HepG2 (cell line): Measurements from ENCODE around the gene ZNRD2. TPM values are rescaled to one million over a fixed set of nuclear protein-coding genes. Genes with fewer than 3 reads are reported as not detected.
A peak's percentile ranks its signal among the peaks of the same experiment; 100 is the strongest.

Source experiments
- AHR ChIP-seq: IDR thresholded peaks from 2 replicates; pipeline ENCODE4 v1.6.1; 2018; ENCODE audit warnings: missing genetic modification reagents, missing compliant biosample characterization
- BRCA1 ChIP-seq: sonication (generic); formaldehyde crosslinking; IDR thresholded peaks from 2 replicates; pipeline ENCODE4 v1.4.0; 2020; ENCODE audit warnings: missing genetic modification reagents
- DMAP1 ChIP-seq: IDR thresholded peaks from 2 replicates; pipeline ENCODE4 v1.6.1; 2016
- HHEX ChIP-seq: IDR thresholded peaks from 2 replicates; pipeline ENCODE4 v1.6.1; 2016; ENCODE audit warnings: control low read depth
- HNRNPH1 ChIP-seq: fragments of 200-400 bp; formaldehyde crosslinking; optimal IDR thresholded peaks from 2 replicates; pipeline ENCODE3; 2017; ENCODE audit warnings: mild to moderate bottlenecking, low read depth, low read length
- NCOA2 ChIP-seq: sonication (generic); formaldehyde crosslinking; IDR thresholded peaks from 2 replicates; pipeline ENCODE4 v1.8.0; 2022; ENCODE audit warnings: inconsistent platforms
- RFXAP ChIP-seq: sonication (generic); formaldehyde crosslinking; IDR thresholded peaks from 2 replicates; pipeline ENCODE4 v1.4.0; 2020; ENCODE audit warnings: missing genetic modification reagents, borderline replicate concordance
- SATB2 ChIP-seq: sonication (generic); formaldehyde crosslinking; IDR thresholded peaks from 2 replicates; pipeline ENCODE4 v1.5.0; 2020; ENCODE audit warnings: missing genetic modification reagents
- TEAD3 ChIP-seq: optimal IDR thresholded peaks from 2 replicates; pipeline ENCODE3; 2016; ENCODE audit warnings: borderline replicate concordance
- UBTF ChIP-seq: sonication (generic); formaldehyde crosslinking; IDR thresholded peaks from 2 replicates; pipeline ENCODE4 v1.4.0; 2020; ENCODE audit warnings: mild to moderate bottlenecking, missing genetic modification reagents
- ZNF557 ChIP-seq: sonication (generic); formaldehyde crosslinking; IDR thresholded peaks from 2 replicates; pipeline ENCODE4 v1.4.0; 2020; ENCODE audit warnings: missing genetic modification reagents
- ZNF569 ChIP-seq: sonication (generic); formaldehyde crosslinking; IDR thresholded peaks from 2 replicates; pipeline ENCODE4 v1.5.0; 2020; ENCODE audit warnings: mild to moderate bottlenecking, missing genetic modification reagents, moderate library complexity, borderline replicate concordance
- ZNF766 ChIP-seq: sonication (generic); formaldehyde crosslinking; IDR thresholded peaks from 2 replicates; pipeline ENCODE4 v1.5.0; 2020; ENCODE audit warnings: missing genetic modification reagents, borderline replicate concordance
- ZNF878 ChIP-seq: sonication (generic); formaldehyde crosslinking; IDR thresholded peaks from 2 replicates; pipeline ENCODE4 v1.8.1; 2023; ENCODE audit warnings: mild to moderate bottlenecking, missing genetic modification reagents, moderate library complexity
- polyA plus RNA-seq, 8 experiments: library from polyadenylated mRNA; depleted of rRNA in 3 of 8; stranded (reverse) in 7 of 8; unstranded in 1 of 8; fragments of >200 nt; fragmentation: Illumina TruSeq in 4 of 8; extraction: Trizol in 4 of 8; gene quantifications; 2 replicates each; pipeline versions ENCODE4 v1.2.1 to v1.2.3, GENCODE V29; 2011 to 2016; ENCODE audit warnings: low read depth in 4 of 8, missing spikeins in 1 of 8, mixed read lengths in 1 of 8; ENCODE audit not compliant: insufficient read depth in 1 of 8
- total RNA-seq, 5 experiments: library from RNA; depleted of rRNA; stranded (reverse); fragments of >200 nt; fragmentation: Illumina TruSeq; extraction: Trizol; gene quantifications; 2 replicates each; pipeline ENCODE4 v1.2.3, GENCODE V29; 2016; ENCODE audit warnings: low read depth in 1 of 5
- TF ChIP-seq, protein P1 (sequence below): sonication (generic); formaldehyde crosslinking; IDR thresholded peaks from 2 replicates; pipeline ENCODE4 v1.5.0; 2020; ENCODE audit warnings: mild to moderate bottlenecking, missing genetic modification reagents
- TF ChIP-seq, protein P2 (sequence below): sonication (generic); formaldehyde crosslinking; IDR thresholded peaks from 2 replicates; pipeline ENCODE4 v1.4.0; 2020; ENCODE audit warnings: mild to moderate bottlenecking, missing genetic modification reagents, borderline replicate concordance
- TF ChIP-seq, protein P3 (sequence below): conservative IDR thresholded peaks from 2 replicates; pipeline ENCODE4 v1.6.1; 2018; ENCODE audit warnings: missing genetic modification reagents

The ZNRD2 gene
- total and polyA plus RNA-seq, 2 of the 13 experiments (the other 11 are each of a cell fraction or from before 2014, with no cell fraction given), result 29.2 to 34.0 TPM

GRCh38 chr11:65524741-65525545 lies 45.3 kb upstream of the ZNRD2 start, which contains the start of gene SCYL1 (continued):
- TF ChIP-seq, protein P1, sequence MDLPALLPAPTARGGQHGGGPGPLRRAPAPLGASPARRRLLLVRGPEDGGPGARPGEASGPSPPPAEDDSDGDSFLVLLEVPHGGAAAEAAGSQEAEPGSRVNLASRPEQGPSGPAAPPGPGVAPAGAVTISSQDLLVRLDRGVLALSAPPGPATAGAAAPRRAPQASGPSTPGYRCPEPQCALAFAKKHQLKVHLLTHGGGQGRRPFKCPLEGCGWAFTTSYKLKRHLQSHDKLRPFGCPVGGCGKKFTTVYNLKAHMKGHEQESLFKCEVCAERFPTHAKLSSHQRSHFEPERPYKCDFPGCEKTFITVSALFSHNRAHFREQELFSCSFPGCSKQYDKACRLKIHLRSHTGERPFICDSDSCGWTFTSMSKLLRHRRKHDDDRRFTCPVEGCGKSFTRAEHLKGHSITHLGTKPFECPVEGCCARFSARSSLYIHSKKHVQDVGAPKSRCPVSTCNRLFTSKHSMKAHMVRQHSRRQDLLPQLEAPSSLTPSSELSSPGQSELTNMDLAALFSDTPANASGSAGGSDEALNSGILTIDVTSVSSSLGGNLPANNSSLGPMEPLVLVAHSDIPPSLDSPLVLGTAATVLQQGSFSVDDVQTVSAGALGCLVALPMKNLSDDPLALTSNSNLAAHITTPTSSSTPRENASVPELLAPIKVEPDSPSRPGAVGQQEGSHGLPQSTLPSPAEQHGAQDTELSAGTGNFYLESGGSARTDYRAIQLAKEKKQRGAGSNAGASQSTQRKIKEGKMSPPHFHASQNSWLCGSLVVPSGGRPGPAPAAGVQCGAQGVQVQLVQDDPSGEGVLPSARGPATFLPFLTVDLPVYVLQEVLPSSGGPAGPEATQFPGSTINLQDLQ, result peak; percentile 49; the same call in 1 of the 2 replicates
- TF ChIP-seq, protein P2, sequence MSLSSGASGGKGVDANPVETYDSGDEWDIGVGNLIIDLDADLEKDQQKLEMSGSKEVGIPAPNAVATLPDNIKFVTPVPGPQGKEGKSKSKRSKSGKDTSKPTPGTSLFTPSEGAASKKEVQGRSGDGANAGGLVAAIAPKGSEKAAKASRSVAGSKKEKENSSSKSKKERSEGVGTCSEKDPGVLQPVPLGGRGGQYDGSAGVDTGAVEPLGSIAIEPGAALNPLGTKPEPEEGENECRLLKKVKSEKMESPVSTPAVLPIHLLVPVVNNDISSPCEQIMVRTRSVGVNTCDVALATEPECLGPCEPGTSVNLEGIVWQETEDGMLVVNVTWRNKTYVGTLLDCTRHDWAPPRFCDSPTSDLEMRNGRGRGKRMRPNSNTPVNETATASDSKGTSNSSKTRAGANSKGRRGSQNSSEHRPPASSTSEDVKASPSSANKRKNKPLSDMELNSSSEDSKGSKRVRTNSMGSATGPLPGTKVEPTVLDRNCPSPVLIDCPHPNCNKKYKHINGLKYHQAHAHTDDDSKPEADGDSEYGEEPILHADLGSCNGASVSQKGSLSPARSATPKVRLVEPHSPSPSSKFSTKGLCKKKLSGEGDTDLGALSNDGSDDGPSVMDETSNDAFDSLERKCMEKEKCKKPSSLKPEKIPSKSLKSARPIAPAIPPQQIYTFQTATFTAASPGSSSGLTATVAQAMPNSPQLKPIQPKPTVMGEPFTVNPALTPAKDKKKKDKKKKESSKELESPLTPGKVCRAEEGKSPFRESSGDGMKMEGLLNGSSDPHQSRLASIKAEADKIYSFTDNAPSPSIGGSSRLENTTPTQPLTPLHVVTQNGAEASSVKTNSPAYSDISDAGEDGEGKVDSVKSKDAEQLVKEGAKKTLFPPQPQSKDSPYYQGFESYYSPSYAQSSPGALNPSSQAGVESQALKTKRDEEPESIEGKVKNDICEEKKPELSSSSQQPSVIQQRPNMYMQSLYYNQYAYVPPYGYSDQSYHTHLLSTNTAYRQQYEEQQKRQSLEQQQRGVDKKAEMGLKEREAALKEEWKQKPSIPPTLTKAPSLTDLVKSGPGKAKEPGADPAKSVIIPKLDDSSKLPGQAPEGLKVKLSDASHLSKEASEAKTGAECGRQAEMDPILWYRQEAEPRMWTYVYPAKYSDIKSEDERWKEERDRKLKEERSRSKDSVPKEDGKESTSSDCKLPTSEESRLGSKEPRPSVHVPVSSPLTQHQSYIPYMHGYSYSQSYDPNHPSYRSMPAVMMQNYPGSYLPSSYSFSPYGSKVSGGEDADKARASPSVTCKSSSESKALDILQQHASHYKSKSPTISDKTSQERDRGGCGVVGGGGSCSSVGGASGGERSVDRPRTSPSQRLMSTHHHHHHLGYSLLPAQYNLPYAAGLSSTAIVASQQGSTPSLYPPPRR (CRISPR knock-in tag), result no peak
- TF ChIP-seq SATB2 (CRISPR knock-in tag) (no peak), ZNF569 (CRISPR knock-in tag) (no peak), RFXAP (CRISPR knock-in tag) (no peak), DMAP1 (peak; percentile 88), UBTF (peak; percentile 100), ZNF557 (CRISPR knock-in tag) (no peak), NCOA2 (no peak; the same call in 1 of the 2 replicates), HNRNPH1 (no peak), TEAD3 (peak; percentile 43), HHEX (CRISPR knock-in tag) (no peak), AHR (0 out of 2 replicates have a peak, but pooled peaks have one; percentile 10), BRCA1 (CRISPR knock-in tag) (no peak), ZNF878 (no peak), ZNF766 (CRISPR knock-in tag) (no peak)
- TF ChIP-seq, protein P3, sequence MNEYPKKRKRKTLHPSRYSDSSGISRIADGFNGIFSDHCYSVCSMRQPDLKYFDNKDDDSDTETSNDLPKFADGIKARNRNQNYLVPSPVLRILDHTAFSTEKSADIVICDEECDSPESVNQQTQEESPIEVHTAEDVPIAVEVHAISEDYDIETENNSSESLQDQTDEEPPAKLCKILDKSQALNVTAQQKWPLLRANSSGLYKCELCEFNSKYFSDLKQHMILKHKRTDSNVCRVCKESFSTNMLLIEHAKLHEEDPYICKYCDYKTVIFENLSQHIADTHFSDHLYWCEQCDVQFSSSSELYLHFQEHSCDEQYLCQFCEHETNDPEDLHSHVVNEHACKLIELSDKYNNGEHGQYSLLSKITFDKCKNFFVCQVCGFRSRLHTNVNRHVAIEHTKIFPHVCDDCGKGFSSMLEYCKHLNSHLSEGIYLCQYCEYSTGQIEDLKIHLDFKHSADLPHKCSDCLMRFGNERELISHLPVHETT, result 0 out of 2 replicates have a peak, but pooled peaks have one; percentile 37
